Activated B cell treated with CpG ODN at 0.5 μM for 24 hours (primary cell): ENCODE data around the gene TTBK1. TPM values are rescaled to one million over a fixed set of nuclear protein-coding genes. Genes with fewer than 3 reads are reported as not detected.

ENCODE experiments used
- ATAC-seq: fragments of 200-7000 bp; cut with Tn5 transposase; one replicate; pipeline ENCODE4 v1.10.0; 2021; ENCODE audit warnings: low read depth, mild to moderate bottlenecking, moderate library complexity
- CTCF ChIA-PET: fragments of 350-600 bp; sonication (Branson Sonifier 250); formaldehyde crosslinking; loops from one replicate; lab custom pipeline; 2021; ENCODE audit warnings: antibody characterized with exemption; lab: Charles Lee
- POLR2A ChIA-PET: fragments of 350-600 bp; sonication (Branson Sonifier 250); formaldehyde crosslinking; loops from one replicate; lab custom pipeline; 2021; ENCODE audit warnings: antibody characterized with exemption; lab: Charles Lee
- DNase-seq: peaks from one replicate; pipeline ENCODE4 v3.0.0; 2022
- H3K27ac Mint-ChIP-seq: one replicate; pipeline ENCODE4 v1.8.0; 2020; ENCODE audit warnings: mixed read lengths
- H3K27me3 Mint-ChIP-seq: one replicate; pipeline ENCODE4 v1.8.0; 2021; ENCODE audit warnings: mixed read lengths
- H3K36me3 Mint-ChIP-seq: one replicate; pipeline ENCODE4 v1.8.0; 2021; ENCODE audit warnings: low read depth, mixed read lengths
- H3K4me1 Mint-ChIP-seq: one replicate; pipeline ENCODE4 v1.8.0; 2021; ENCODE audit warnings: mixed read lengths
- H3K4me3 Mint-ChIP-seq: one replicate; pipeline ENCODE4 v1.8.0; 2020; ENCODE audit warnings: mild to moderate bottlenecking, mixed read lengths
- H3K9me3 Mint-ChIP-seq: one replicate; pipeline ENCODE4 v1.8.0; 2020; ENCODE audit warnings: mixed read lengths
- intact Hi-C: fragments of 100-400 bp; cut with micrococcal nuclease; formaldehyde crosslinking; loops from one replicate; pipeline ENCODE4 v1.15.1; 2024
- total RNA-seq: library from RNA; stranded (reverse); gene quantifications from 2 replicates; pipeline ENCODE4 v1.2.3, GENCODE V29; 2022
- TF ChIP-seq, protein P1 (sequence below): fragments of 200-600 bp; IDR thresholded peaks from one replicate; pipeline ENCODE4 v1.8.0; 2022; ENCODE audit warnings: antibody characterized with exemption, mild to moderate bottlenecking

TTBK1 gene
- total RNA-seq, 1 donor from 2014 or later: 0.13 TPM

DNA sequence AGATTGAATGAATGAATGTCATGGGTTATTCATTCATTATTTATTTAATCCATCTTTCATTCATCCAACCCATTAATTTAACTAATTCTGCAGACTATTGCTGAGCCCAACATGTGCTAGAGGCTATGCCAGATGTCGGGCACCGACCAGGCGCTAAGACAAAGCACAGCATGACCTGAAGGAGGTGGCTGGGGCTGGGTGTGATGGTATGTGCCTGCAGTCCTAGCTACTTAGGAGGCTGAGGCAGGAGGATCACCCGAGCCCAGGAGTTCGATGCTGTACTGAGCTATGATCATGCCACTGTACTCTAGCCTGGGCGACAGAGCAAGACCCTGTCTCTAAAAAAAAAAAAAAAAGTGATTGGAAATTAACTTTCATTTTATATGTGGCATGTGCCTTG lies 49.1 kb downstream of the TTBK1 start:
- DNase-seq (no peak), ATAC-seq (no peak)
- ChIA-PET POLR2A (interaction anchor here (0.7 kb wide), 2 partner anchors 74 to 92 kb away, joined by 3 to 4 read pairs; no protein-coding TSS in a partner anchor), CTCF (interaction anchor here (1.0 kb wide), 1 partner anchor 16 kb away, joined by 3 read pairs; the partner anchor contains the start of gene CRIP3)
- no peak overlapping the region for H3K4me3 Mint-ChIP-seq
- peaks cover 3% of the 10 kb centered on the region for H3K4me1 Mint-ChIP-seq
- intact Hi-C loops: no loop called here
- H3K27ac Mint-ChIP-seq: no peak overlapping the region
- H3K27me3 Mint-ChIP-seq: peaks cover 8% of the 10 kb centered on the region
- H3K9me3 Mint-ChIP-seq: no peaks in the 10 kb centered on the region
- H3K36me3 Mint-ChIP-seq: no peaks in the 10 kb centered on the region
- TF ChIP-seq, protein P1, sequence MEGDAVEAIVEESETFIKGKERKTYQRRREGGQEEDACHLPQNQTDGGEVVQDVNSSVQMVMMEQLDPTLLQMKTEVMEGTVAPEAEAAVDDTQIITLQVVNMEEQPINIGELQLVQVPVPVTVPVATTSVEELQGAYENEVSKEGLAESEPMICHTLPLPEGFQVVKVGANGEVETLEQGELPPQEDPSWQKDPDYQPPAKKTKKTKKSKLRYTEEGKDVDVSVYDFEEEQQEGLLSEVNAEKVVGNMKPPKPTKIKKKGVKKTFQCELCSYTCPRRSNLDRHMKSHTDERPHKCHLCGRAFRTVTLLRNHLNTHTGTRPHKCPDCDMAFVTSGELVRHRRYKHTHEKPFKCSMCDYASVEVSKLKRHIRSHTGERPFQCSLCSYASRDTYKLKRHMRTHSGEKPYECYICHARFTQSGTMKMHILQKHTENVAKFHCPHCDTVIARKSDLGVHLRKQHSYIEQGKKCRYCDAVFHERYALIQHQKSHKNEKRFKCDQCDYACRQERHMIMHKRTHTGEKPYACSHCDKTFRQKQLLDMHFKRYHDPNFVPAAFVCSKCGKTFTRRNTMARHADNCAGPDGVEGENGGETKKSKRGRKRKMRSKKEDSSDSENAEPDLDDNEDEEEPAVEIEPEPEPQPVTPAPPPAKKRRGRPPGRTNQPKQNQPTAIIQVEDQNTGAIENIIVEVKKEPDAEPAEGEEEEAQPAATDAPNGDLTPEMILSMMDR: no peak

DNA sequence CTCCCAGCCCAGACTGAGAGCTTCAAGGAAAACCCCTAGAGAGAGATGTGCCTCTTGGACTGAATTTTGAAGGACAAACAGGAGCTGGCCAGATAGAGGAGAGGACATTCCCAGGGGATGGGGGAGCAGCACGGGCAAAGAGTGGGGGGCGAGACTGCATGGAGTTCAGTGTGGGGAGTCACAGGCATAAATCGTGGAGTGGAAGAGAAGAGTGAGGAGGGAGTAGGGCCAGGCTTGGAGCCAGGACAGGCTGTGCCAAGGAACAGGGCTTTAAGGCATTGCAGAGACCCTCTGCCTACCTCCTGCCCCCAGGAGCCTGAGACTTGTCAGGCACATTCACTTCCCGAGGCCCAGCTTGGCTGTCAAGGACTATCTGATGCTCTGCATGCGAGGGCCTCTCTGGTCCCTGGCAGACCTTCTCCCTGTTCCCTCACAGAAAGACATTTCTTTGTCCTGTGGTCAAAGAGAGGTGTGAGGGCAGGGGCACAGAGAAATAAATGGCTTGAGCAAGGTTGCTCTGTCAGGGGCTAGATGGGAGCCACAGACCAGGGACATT lies 49.6 kb downstream of the TTBK1 start:
- Mint-ChIP-seq H3K36me3 (no peaks in the 10 kb centered on the region), H3K4me3 (no peak overlapping the region), H3K9me3 (no peaks in the 10 kb centered on the region), H3K27ac (no peak overlapping the region), H3K27me3 (peaks cover 6% of the 10 kb centered on the region), H3K4me1 (no peaks in the 10 kb centered on the region)
- intact Hi-C loops: no loop called here
- TF ChIP-seq, protein P1: no peak
- ChIA-PET CTCF (interaction anchor here (1.0 kb wide), 1 partner anchor 16 kb away, joined by 3 read pairs; the partner anchor contains the start of gene CRIP3), POLR2A (interaction anchor here (0.7 kb wide), 2 partner anchors 74 to 92 kb away, joined by 3 to 4 read pairs; no protein-coding TSS in a partner anchor)
- ATAC-seq (no peak), DNase-seq (no peak)

DNA sequence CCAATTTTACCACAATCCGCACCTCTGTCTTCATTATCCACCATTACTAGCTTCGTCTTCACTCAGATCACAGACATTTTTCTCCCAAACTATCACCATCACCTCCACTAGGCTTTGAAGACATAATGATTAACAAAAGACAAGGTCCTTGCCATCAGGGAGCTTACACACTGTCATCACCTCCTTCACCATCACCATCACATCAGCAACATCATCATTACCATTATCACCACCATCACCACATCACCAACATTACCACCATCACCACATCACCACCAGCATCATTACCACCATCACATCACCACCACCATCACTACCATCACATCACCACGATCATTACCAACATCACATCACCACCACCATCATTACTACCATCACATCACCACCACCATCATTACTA lies 50.4 kb downstream of the TTBK1 start:
- ATAC-seq: no peak
- Mint-ChIP-seq H3K4me1 (no peaks in the 10 kb centered on the region), H3K9me3 (no peaks in the 10 kb centered on the region), H3K27me3 (peaks cover 6% of the 10 kb centered on the region), H3K27ac (no peak overlapping the region), H3K4me3 (no peak overlapping the region), H3K36me3 (no peaks in the 10 kb centered on the region)
- CTCF ChIA-PET: no interaction called here
- intact Hi-C loops: no loop called here
- POLR2A ChIA-PET: no interaction called here
- TF ChIP-seq, protein P1: no peak
- DNase-seq: no peak

DNA sequence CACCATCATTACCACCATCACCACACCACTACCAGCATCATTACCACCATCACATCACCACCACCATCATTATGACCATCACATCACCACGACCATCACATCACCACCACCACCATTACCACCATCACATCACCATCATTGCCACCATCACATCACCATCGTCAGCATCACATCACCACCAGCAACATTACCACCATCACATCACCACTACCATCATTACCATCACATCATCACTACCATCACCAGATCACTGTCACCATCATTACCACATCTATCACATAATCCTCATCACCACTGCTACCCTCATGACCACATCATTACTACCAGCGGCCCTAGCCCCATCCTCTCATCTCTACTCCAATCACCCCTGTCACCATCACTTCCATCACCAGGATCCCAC lies 51.3 kb downstream of the TTBK1 start:
- TF ChIP-seq, protein P1: no peak
- Mint-ChIP-seq H3K9me3 (no peaks in the 10 kb centered on the region), H3K27me3 (peaks cover 2% of the 10 kb centered on the region), H3K4me1 (no peaks in the 10 kb centered on the region), H3K36me3 (no peaks in the 10 kb centered on the region), H3K27ac (no peak overlapping the region), H3K4me3 (no peak overlapping the region)
- DNase-seq (no peak), ATAC-seq (no peak)
- CTCF ChIA-PET: no interaction called here
- POLR2A ChIA-PET: no interaction called here
- intact Hi-C loops: no loop called here

DNA sequence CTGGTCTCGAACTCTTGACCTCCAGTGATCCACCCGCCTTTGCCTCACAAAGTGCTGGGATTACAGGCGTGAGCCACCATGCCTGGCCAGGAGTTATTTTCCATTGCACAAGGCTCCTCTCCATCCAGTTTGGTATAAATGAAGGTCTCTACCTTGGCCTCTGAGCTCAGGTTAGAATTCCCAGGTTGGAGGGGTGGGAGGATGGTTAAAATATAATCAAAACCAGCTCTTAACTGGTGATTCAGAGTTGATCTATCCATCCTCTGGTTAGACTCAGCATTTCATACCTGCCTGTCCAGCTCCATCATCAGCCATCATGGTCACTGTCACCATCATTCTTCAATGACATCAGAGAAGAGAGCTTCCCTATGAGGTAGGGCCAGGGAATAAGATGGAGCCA lies 52.2 kb downstream of the TTBK1 start:
- H3K27me3 Mint-ChIP-seq: peaks cover 2% of the 10 kb centered on the region
- POLR2A ChIA-PET: interaction anchor here (0.5 to 0.9 kb wide), 2 partner anchors 22 to 47 kb away, joined by 3 to 8 read pairs; no protein-coding TSS in a partner anchor
- peaks cover 4% of the 10 kb centered on the region for H3K4me1 Mint-ChIP-seq
- TF ChIP-seq, protein P1: no peak
- H3K4me3 Mint-ChIP-seq: no peak overlapping the region
- intact Hi-C loops: no loop called here
- H3K36me3 Mint-ChIP-seq: no peaks in the 10 kb centered on the region
- ATAC-seq: no peak
- H3K27ac Mint-ChIP-seq: no peak overlapping the region
- DNase-seq: no peak
- CTCF ChIA-PET: no interaction called here
- H3K9me3 Mint-ChIP-seq: no peaks in the 10 kb centered on the region
